ENCODE data around the gene S100A12. TPM values are rescaled to one million over a fixed set of nuclear protein-coding genes. Genes with fewer than 3 reads are reported as not detected.

The S100A12 gene
- total RNA-seq, 4 donors from 2014 or later, result not detected

DNA sequence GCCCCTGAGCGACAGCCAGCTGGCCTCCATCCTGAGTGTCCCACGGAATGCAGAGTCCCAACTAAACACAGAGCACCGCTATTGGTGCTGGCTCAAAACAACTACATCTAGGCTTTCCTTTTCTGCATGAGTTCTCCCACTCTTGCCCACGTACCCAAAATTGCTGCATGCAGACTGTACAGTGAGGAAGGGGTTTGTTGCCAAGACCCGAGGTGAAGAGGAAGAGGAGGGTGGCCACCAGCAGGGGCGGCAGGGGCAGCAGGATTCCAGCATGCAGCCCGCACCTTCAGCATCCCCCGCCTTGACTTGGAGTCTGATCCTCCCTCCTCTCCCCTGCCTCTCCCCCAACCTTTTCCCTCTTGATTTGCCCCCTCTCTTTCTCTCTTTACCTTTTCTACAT is 9.7 kb downstream of the S100A12 start:
- in situ Hi-C loops (cut with MboI; ENCODE audit: low pct_ligation_motif_present in 1 of 4, low pct_unique_long_range_greater_than_20kb in 1 of 4, low sequenced_read_pairs in 3 of 4), result loop anchor here in 1 of 4 donors (25.0 kb wide), 1 partner anchor 222 kb away; no protein-coding TSS in a partner anchor

DNA sequence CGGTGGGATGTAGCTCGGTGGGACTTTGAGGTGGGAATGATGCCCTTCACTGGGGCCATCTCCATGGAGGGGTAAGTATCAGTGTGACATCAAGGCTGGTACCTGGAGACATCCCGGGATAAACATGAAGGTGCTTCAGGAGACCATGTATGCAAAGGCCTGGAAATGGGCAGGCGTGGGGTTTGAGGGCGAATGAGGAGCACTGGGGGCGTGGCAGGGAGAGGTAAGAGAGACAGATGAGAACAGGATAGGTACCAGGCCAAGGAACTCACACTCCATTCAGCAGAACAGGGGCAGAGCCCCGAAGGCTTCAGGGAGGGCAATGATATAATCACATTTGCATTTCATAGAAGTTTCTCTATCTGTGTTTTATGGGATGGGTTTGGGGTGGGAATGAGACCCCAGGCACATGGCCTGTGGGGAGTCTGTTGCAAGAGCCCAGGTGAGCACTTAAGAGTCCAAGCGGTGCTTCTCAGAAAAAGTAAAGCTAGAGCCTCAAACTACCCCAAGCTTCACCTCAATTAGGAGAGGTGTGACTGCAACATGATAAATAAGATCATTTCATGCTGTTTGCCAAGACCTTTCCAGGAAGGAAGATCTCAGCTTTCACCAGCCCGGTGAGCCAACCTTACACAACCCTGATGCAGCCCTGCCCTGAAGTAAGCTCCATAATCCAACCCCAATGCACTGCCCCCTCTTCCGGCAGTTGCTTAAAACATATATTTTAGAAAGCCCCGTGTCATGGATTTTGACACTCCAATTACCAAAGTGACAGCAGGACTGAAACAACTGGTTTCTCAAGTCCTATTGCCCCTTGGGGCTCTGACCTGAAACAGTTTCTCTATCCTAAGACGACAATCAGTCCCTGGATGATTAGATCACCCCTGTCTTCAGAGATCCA is 10.4 kb downstream of the S100A12 start:
- H3K27me3 ChIP-seq, result peaks cover 8% of the 10 kb centered on the region
- H3K27ac ChIP-seq, result no peak overlapping the region
- 71 to 75% methylated on average over 8 to 12 of the region's 12 CpGs for WGBS, 2 donors (ENCODE audit: low coverage in 1 of 2)
- intact Hi-C loops (cut with DNase I; ENCODE audit: low total_unique reads), result no loop called here
- no peaks in the 10 kb centered on the region for H3K36me3 ChIP-seq
- H3K4me3 ChIP-seq, result no peak overlapping the region
- TF ChIP-seq CTCF (IDR thresholded peaks at IDR 0.05) (no peak), EP300 (IDR thresholded peaks at IDR 0.05; ENCODE audit: low read depth) (no peak), POLR2A (IDR thresholded peaks at IDR 0.05) (no peak), POLR2AphosphoS5 (IDR thresholded peaks at IDR 0.05) (no peak)
- no peak for DNase-seq
- in situ Hi-C loops (cut with MboI; ENCODE audit: low pct_ligation_motif_present in 1 of 4, low pct_unique_long_range_greater_than_20kb in 1 of 4, low sequenced_read_pairs in 3 of 4), result loop anchor here in 1 of 4 donors (25.0 kb wide), 1 partner anchor 222 kb away; no protein-coding TSS in a partner anchor
- H3K4me1 ChIP-seq, result no peaks in the 10 kb centered on the region
- no peaks in the 10 kb centered on the region for H3K9me3 ChIP-seq

More for the DNA sequence above, 9.7 kb downstream of the S100A12 start:
- H3K9me3 ChIP-seq, result no peaks in the 10 kb centered on the region
- intact Hi-C loops (cut with DNase I; ENCODE audit: low total_unique reads), result no loop called here
- 76% methylated on average over 8 of the region's 8 CpGs; no CpG with 5 or more reads in 1 of the 2 donors for WGBS, 2 donors (ENCODE audit: low coverage in 1 of 2)
- H3K4me3 ChIP-seq, result no peak overlapping the region
- H3K27ac ChIP-seq, result no peak overlapping the region
- no peak for DNase-seq
- H3K27me3 ChIP-seq, result peaks cover 8% of the 10 kb centered on the region
- no peaks in the 10 kb centered on the region for H3K36me3 ChIP-seq
- TF ChIP-seq EP300 (IDR thresholded peaks at IDR 0.05; ENCODE audit: low read depth) (no peak), CTCF (IDR thresholded peaks at IDR 0.05) (no peak), POLR2A (IDR thresholded peaks at IDR 0.05) (no peak), POLR2AphosphoS5 (IDR thresholded peaks at IDR 0.05) (no peak)
- no peaks in the 10 kb centered on the region for H3K4me1 ChIP-seq

DNA sequence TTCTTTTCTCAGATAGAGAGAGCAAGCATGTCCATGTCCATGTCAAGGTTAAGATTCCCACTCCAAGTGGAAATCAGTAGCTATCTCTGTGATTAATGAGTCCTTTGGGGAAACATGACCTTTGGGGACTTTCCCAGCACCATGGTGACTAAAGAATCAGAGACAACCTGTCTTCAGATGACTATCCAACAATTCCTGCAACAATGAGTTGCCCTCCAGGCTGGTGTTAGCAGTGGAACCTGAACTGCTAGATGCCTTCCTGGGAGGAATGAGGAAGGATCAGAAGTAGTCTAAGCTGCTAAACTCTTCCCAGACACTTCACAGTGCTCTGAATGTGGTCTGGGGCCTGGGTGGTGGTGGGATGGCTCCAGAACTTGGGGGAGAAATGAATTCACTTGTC is 11.3 kb downstream of the S100A12 start:
- H3K27ac ChIP-seq, result no peak overlapping the region

More for the DNA sequence above, 11.3 kb downstream of the S100A12 start:
- Histone ChIP-seq H3K4me3 (no peak overlapping the region), H3K9me3 (no peaks in the 10 kb centered on the region), H3K27me3 (peaks cover 8% of the 10 kb centered on the region), H3K36me3 (no peaks in the 10 kb centered on the region), H3K4me1 (no peaks in the 10 kb centered on the region)
- no peak for TF ChIP-seq POLR2A (IDR thresholded peaks at IDR 0.05)
- no peak for TF ChIP-seq POLR2AphosphoS5 (IDR thresholded peaks at IDR 0.05)
- no peak for TF ChIP-seq EP300 (IDR thresholded peaks at IDR 0.05; ENCODE audit: low read depth)
- TF ChIP-seq CTCF (IDR thresholded peaks at IDR 0.05), result no peak
- DNase-seq, result no peak
- in situ Hi-C loops (cut with MboI; ENCODE audit: low pct_ligation_motif_present in 1 of 4, low pct_unique_long_range_greater_than_20kb in 1 of 4, low sequenced_read_pairs in 3 of 4) (loop anchor here in 1 of 4 donors (25.0 kb wide), 1 partner anchor 223 kb away; no protein-coding TSS in a partner anchor), intact Hi-C loops (cut with DNase I; ENCODE audit: low total_unique reads) (no loop called here)
